SK-N-SH (cell line): Measurements from ENCODE around the gene DOCK4. TPM values are rescaled to one million over a fixed set of nuclear protein-coding genes. Genes with fewer than 3 reads are reported as not detected.

Source experiments
- CTCF ChIA-PET: fragments of 300-600, 350-600 bp; formaldehyde crosslinking; extraction: SDS; loops from one replicate; lab custom pipeline; 2021; lab: Yijun Ruan, JAX
- POLR2A ChIA-PET: fragments of 350-600 bp; sonication (Branson Sonifier 250); formaldehyde crosslinking; extraction: SDS; loops from one replicate; lab custom pipeline; 2020; ENCODE audit warnings: antibody characterized with exemption, inconsistent platforms; lab: Yijun Ruan, JAX
- DNase-seq: peaks from one replicate; pipeline ENCODE4 v3.0.0; 2012
- H2AFZ ChIP-seq: fragments of 200-600 bp; sonication (generic); 2 replicates; pipeline ENCODE4 v1.8.1; 2016; ENCODE audit warnings: antibody characterized with exemption, mild to moderate bottlenecking, low read depth
- H3F3A ChIP-seq: fragments of 200-600 bp; sonication (generic); replicated peaks from 2 replicates; pipeline ENCODE3; 2016; ENCODE audit warnings: antibody characterized with exemption, mild to moderate bottlenecking; ENCODE audit not compliant: insufficient read depth
- H3K27ac ChIP-seq, 2 experiments: fragments of 200-500 bp in 1 of 2; fragments of 200-600 bp in 1 of 2; sonication (Bioruptor generic) in 1 of 2; sonication (generic), shearing (Covaris generic) in 1 of 2; 2 replicates each; pipeline versions ENCODE4 v1.5.1 to v1.6.1; 2014 to 2016; ENCODE audit warnings: low read depth in 2 of 2, inconsistent platforms in 1 of 2, low read length in 1 of 2, mild to moderate bottlenecking in 1 of 2, mixed read lengths in 1 of 2
- H3K27me3 ChIP-seq: fragments of 200-600 bp; sonication (generic), shearing (Covaris generic); 2 replicates; pipeline ENCODE4 v1.6.1; 2016; ENCODE audit warnings: mixed run types; ENCODE audit not compliant: insufficient read depth
- H3K36me3 ChIP-seq, 2 experiments: fragments of 200-500 bp in 1 of 2; fragments of 200-600 bp in 1 of 2; sonication (Bioruptor generic) in 1 of 2; sonication (generic) in 1 of 2; replicated peaks in 1 of 2; 2 replicates each; pipeline versions ENCODE3 to v1.5.1; 2014 to 2016; ENCODE audit warnings: low read length in 1 of 2, mild to moderate bottlenecking in 1 of 2; ENCODE audit not compliant: insufficient read depth in 2 of 2, control insufficient read depth in 1 of 2
- H3K4me1 ChIP-seq, 2 experiments: fragments of 200-500 bp in 1 of 2; fragments of 200-600 bp in 1 of 2; sonication (Bioruptor generic) in 1 of 2; sonication (generic), shearing (Covaris generic) in 1 of 2; 2 replicates each; pipeline versions ENCODE4 v1.5.1 to v1.6.1; 2014 to 2016; ENCODE audit warnings: low read depth in 1 of 2, low read length in 1 of 2, mixed run types in 1 of 2; ENCODE audit not compliant: insufficient read depth in 2 of 2, control insufficient read depth in 1 of 2
- H3K4me2 ChIP-seq: fragments of 200-600 bp; sonication (generic), shearing (Covaris generic); 2 replicates; pipeline ENCODE4 v1.6.1; 2017; ENCODE audit warnings: mixed run types
- H3K4me3 ChIP-seq, 2 experiments: fragments of 200-500 bp in 1 of 2; fragments of 200-600 bp in 1 of 2; sonication (Bioruptor generic) in 1 of 2; sonication (generic), shearing (Covaris generic) in 1 of 2; 2 replicates each; pipeline versions ENCODE4 v1.5.1 to v1.8.1; 2014 to 2016; ENCODE audit warnings: low read depth in 2 of 2, inconsistent platforms in 1 of 2, low read length in 1 of 2, mild to moderate bottlenecking in 1 of 2, mixed read lengths in 1 of 2, moderate library complexity in 1 of 2
- H3K79me2 ChIP-seq: fragments of 200-600 bp; sonication (generic); 2 replicates; pipeline ENCODE4 v1.8.1; 2017; ENCODE audit warnings: mild to moderate bottlenecking; ENCODE audit not compliant: insufficient read depth
- H3K9ac ChIP-seq: fragments of 200-600 bp; sonication (generic); 2 replicates; pipeline ENCODE4 v1.6.1; 2017; ENCODE audit warnings: mixed run types
- H3K9me2 ChIP-seq: fragments of 200-600 bp; sonication (generic); 2 replicates; pipeline ENCODE4 v1.6.1; 2017; ENCODE audit warnings: mixed run types
- H3K9me3 ChIP-seq: fragments of 200-600 bp; sonication (generic); 2 replicates; pipeline ENCODE4 v1.6.1; 2017; ENCODE audit warnings: mixed run types, mild to moderate bottlenecking, moderate library complexity
- H4K20me1 ChIP-seq: fragments of 200-600 bp; sonication (generic); 2 replicates; pipeline ENCODE4 v1.6.1; 2017; ENCODE audit warnings: mild to moderate bottlenecking, mixed run types; ENCODE audit not compliant: insufficient read depth
- CTCF ChIP-seq: fragments of 200-600 bp; sonication (generic); IDR thresholded peaks from 2 replicates; pipeline ENCODE4 v1.6.1; 2017; ENCODE audit warnings: antibody characterized with exemption, mild to moderate bottlenecking, moderate library complexity
- EP300 ChIP-seq, 2 experiments: IDR thresholded peaks; 2 replicates each; pipeline versions ENCODE4 v1.4.0 to v1.6.1; 2012; ENCODE audit warnings: borderline replicate concordance in 1 of 2, low read depth in 1 of 2, low read length in 1 of 2
- FOXJ3 ChIP-seq: sonication (generic); formaldehyde crosslinking; IDR thresholded peaks from 2 replicates; pipeline ENCODE4 v1.5.1; 2020; ENCODE audit warnings: mild to moderate bottlenecking, missing genetic modification reagents
- IRF3 ChIP-seq: fragments of 150-350 bp; IDR thresholded peaks from 2 replicates; pipeline ENCODE4 v1.6.1; 2016; ENCODE audit warnings: mild to moderate bottlenecking, low read depth, low read length
- MXI1 ChIP-seq: IDR thresholded peaks from 2 replicates; pipeline ENCODE4 v1.6.1; 2012; ENCODE audit warnings: mild to moderate bottlenecking, low read depth, low read length, improper control_type of control experiment
- NFIC ChIP-seq: IDR thresholded peaks from 2 replicates; pipeline ENCODE4 v1.4.0; 2012; ENCODE audit warnings: borderline replicate concordance
- NRF1 ChIP-seq: IDR thresholded peaks from 2 replicates; pipeline ENCODE4 v1.6.1; 2012; ENCODE audit warnings: low read depth, mild to moderate bottlenecking, low read length
- POLR2AphosphoS5 ChIP-seq: IDR thresholded peaks from 2 replicates; pipeline ENCODE4 v1.6.1; 2012; ENCODE audit warnings: low read depth, low read length
- RAD21 ChIP-seq: IDR thresholded peaks from 2 replicates; pipeline ENCODE4 v1.6.1; 2012; ENCODE audit warnings: mild to moderate bottlenecking, low read length
- RCOR1 ChIP-seq: fragments of 150-350 bp; IDR thresholded peaks from 2 replicates; pipeline ENCODE4 v1.6.1; 2017; ENCODE audit warnings: antibody characterized with exemption, low read length
- RXRA ChIP-seq: IDR thresholded peaks from 2 replicates; pipeline ENCODE4 v1.4.0; 2012; ENCODE audit warnings: low read depth, mild to moderate bottlenecking, borderline replicate concordance
- SMC3 ChIP-seq: IDR thresholded peaks from 2 replicates; pipeline ENCODE4 v1.6.1; 2012; ENCODE audit warnings: low read depth, low read length, improper control_type of control experiment
- TAF1 ChIP-seq: IDR thresholded peaks from 2 replicates; pipeline ENCODE4 v1.6.1; 2012; ENCODE audit warnings: low read depth, mild to moderate bottlenecking, low read length, moderate library complexity, borderline replicate concordance
- TCF12 ChIP-seq: IDR thresholded peaks from 2 replicates; pipeline ENCODE4 v1.4.0; 2012
- TEAD4 ChIP-seq: IDR thresholded peaks from 2 replicates; pipeline ENCODE4 v1.4.0; 2012; ENCODE audit warnings: mild to moderate bottlenecking, borderline replicate concordance; ENCODE audit not compliant: insufficient read depth
- WGBS: methylation state at CpG from one replicate; pipeline ENCODE4 v1.1.6; 2017; ENCODE audit warnings: low lambda C conversion rate; 5-methylcytosine and 5-hydroxymethylcytosine counted together
- polyA plus RNA-seq, 3 experiments: library from polyadenylated mRNA; depleted of rRNA; stranded (reverse); fragments of >200 nt; gene quantifications; 2 replicates each; pipeline ENCODE4 v1.2.3, GENCODE V29; 2012
- TF ChIP-seq, protein P1 (sequence below): IDR thresholded peaks from 2 replicates; pipeline ENCODE4 v1.6.1; 2012; ENCODE audit warnings: mild to moderate bottlenecking, low read depth, low read length, moderate library complexity
- TF ChIP-seq, protein P2 (sequence below): IDR thresholded peaks from 2 replicates; pipeline ENCODE4; 2012

Gene DOCK4
- polyA plus RNA-seq, 1 of the 3 experiments (the other 2 are of a cell fraction) = 8.5 TPM

GRCh38 chr7:112092306-112092705, 113.9 kb downstream of the DOCK4 start:
- POLR2A ChIA-PET = no interaction called here
- H3K27me3 ChIP-seq = no peaks in the 10 kb centered on the region
- no peaks in the 10 kb centered on the region for H3K9me3 ChIP-seq
- no peak overlapping the region for H2AFZ ChIP-seq
- no peaks in the 10 kb centered on the region for H3K36me3 ChIP-seq
- no peak for TF ChIP-seq NFIC
- no peak for TF ChIP-seq EP300 (IDR thresholded peaks at IDR 0.05; ENCODE audit: borderline replicate concordance in 1 of 2, low read depth in 1 of 2, low read length in 1 of 2)
- TF ChIP-seq, protein P1, sequence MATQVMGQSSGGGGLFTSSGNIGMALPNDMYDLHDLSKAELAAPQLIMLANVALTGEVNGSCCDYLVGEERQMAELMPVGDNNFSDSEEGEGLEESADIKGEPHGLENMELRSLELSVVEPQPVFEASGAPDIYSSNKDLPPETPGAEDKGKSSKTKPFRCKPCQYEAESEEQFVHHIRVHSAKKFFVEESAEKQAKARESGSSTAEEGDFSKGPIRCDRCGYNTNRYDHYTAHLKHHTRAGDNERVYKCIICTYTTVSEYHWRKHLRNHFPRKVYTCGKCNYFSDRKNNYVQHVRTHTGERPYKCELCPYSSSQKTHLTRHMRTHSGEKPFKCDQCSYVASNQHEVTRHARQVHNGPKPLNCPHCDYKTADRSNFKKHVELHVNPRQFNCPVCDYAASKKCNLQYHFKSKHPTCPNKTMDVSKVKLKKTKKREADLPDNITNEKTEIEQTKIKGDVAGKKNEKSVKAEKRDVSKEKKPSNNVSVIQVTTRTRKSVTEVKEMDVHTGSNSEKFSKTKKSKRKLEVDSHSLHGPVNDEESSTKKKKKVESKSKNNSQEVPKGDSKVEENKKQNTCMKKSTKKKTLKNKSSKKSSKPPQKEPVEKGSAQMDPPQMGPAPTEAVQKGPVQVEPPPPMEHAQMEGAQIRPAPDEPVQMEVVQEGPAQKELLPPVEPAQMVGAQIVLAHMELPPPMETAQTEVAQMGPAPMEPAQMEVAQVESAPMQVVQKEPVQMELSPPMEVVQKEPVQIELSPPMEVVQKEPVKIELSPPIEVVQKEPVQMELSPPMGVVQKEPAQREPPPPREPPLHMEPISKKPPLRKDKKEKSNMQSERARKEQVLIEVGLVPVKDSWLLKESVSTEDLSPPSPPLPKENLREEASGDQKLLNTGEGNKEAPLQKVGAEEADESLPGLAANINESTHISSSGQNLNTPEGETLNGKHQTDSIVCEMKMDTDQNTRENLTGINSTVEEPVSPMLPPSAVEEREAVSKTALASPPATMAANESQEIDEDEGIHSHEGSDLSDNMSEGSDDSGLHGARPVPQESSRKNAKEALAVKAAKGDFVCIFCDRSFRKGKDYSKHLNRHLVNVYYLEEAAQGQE = no peak
- no peak for TF ChIP-seq IRF3
- TF ChIP-seq FOXJ3 (CRISPR knock-in tag) = no peak
- no peak for TF ChIP-seq TCF12
- TF ChIP-seq NRF1 = no peak
- TF ChIP-seq RAD21 = no peak
- no peak for TF ChIP-seq TEAD4
- peaks cover 0 to 2% of the 10 kb centered on the region in 2 experiments; a peak in 2 of 4 replicates for H3K4me1 ChIP-seq
- no peaks in the 10 kb centered on the region for H4K20me1 ChIP-seq
- WGBS = 88% methylated on average over 8 of the region's 8 CpGs
- CTCF ChIA-PET = no interaction called here
- no peak overlapping the region for H3K9ac ChIP-seq
- no peak for DNase-seq
- no peaks in the 10 kb centered on the region for H3K79me2 ChIP-seq
- H3K4me3 ChIP-seq = no peak overlapping the region
- no peak overlapping the region for H3K4me2 ChIP-seq
- H3K27ac ChIP-seq = no peak overlapping the region
- H3K9me2 ChIP-seq = no peaks in the 10 kb centered on the region
- H3F3A ChIP-seq = no peaks in the 10 kb centered on the region

GRCh38 chr7:112091768-112092167, 114.4 kb downstream of the DOCK4 start:
- no peak overlapping the region for H3K27ac ChIP-seq
- H3K9ac ChIP-seq = no peak overlapping the region
- H3K79me2 ChIP-seq = no peaks in the 10 kb centered on the region
- H2AFZ ChIP-seq = no peak overlapping the region
- no peak for DNase-seq
- H3K27me3 ChIP-seq = no peaks in the 10 kb centered on the region
- no peaks in the 10 kb centered on the region for H3K9me2 ChIP-seq
- H4K20me1 ChIP-seq = no peaks in the 10 kb centered on the region
- CTCF ChIA-PET = interaction anchor here (2.3 kb wide), 1 partner anchor 12 kb away, joined by 11 read pairs; no protein-coding TSS in a partner anchor
- POLR2A ChIA-PET = no interaction called here
- no peak overlapping the region for H3K4me2 ChIP-seq
- H3K9me3 ChIP-seq = no peaks in the 10 kb centered on the region
- no peaks in the 10 kb centered on the region for H3F3A ChIP-seq
- no peaks in the 10 kb centered on the region for H3K36me3 ChIP-seq
- 92% methylated on average over 3 of the region's 3 CpGs for whole genome bisulfite sequencing
- no peak overlapping the region for H3K4me3 ChIP-seq
- H3K4me1 ChIP-seq = peaks cover 0 to 2% of the 10 kb centered on the region in 2 experiments; a peak in 2 of 4 replicates
- TF ChIP-seq TCF12 = no peak
- TF ChIP-seq, protein P2, sequence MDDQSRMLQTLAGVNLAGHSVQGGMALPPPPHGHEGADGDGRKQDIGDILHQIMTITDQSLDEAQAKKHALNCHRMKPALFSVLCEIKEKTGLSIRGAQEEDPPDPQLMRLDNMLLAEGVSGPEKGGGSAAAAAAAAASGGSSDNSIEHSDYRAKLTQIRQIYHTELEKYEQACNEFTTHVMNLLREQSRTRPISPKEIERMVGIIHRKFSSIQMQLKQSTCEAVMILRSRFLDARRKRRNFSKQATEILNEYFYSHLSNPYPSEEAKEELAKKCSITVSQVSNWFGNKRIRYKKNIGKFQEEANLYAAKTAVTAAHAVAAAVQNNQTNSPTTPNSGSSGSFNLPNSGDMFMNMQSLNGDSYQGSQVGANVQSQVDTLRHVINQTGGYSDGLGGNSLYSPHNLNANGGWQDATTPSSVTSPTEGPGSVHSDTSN = no peak
- no peak for TF ChIP-seq IRF3
- TF ChIP-seq CTCF = no peak
- no peak for TF ChIP-seq RXRA
- TF ChIP-seq RCOR1 = no peak
- TF ChIP-seq MXI1 = no peak
- no peak for TF ChIP-seq SMC3
- no peak for TF ChIP-seq TAF1
- TF ChIP-seq POLR2AphosphoS5 = no peak
